Fibroblast of upper back skin (primary cell): ENCODE data around the gene CPVL.
A peak's percentile ranks its signal among the peaks of the same experiment; 100 is the strongest.

ENCODE experiments used
- DNase-seq: peaks from one replicate; pipeline ENCODE4 v3.0.0-alpha.2; 2013

The CPVL gene

DNA sequence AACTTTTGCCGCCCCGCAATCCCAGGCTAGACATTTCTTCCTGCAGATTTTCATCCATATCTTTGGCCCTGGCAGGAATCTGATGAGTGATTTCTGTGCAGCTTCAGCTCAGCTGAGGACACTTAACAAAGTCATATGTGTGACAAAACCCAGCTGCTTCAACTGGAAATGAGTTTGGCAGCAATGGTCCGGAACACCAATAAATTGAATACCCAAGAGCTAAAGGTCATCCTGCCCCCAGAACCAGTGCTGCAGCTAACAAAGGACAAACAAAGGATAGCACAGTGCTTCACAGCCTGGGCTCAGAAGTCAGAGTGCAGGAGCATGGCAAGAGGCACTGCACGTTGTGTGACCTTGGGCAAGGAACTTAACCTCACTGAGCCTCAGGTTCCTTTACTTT is 148.2 kb downstream of the CPVL start:
- no peak for DNase-seq

DNA sequence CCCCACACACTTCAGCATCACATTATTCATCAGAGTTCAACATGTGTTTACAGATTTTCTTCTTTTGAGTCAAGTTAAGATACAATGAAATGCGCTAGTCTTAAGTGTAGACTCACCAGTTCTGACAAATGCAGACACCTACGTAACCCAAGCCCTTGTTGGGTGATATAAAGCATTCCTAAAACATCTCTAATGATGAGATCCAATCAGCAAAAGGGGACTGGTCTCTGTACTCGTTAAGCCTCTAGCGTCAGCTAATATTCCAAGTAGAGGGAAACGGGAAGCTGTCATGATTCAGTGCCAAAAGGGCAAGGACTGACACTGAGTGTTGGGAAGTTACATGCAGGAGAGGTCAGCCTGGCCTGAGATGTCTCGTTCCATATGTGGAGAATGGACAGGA is 149.5 kb downstream of the CPVL start:
- DNase-seq: no peak

DNA sequence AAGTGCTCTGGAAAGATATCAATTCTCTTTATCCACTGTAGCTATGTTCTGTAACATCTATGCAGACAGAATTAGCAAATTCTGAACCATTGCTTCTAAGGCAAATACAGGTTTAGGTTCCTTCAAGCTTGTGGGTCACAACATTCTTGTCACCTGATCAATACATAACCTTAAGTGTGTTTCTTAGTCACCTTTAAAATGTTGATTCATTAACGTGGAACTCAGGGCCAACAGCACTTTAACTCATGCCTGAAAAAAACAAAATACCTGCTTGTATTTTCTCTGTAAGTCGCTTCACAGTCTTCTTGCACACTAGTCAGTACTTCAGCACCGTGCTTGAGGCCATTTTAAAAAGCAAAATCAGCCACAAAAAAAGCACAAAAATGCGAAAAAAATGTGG is 153.0 kb downstream of the CPVL start:
- DNase-seq: no peak

DNA sequence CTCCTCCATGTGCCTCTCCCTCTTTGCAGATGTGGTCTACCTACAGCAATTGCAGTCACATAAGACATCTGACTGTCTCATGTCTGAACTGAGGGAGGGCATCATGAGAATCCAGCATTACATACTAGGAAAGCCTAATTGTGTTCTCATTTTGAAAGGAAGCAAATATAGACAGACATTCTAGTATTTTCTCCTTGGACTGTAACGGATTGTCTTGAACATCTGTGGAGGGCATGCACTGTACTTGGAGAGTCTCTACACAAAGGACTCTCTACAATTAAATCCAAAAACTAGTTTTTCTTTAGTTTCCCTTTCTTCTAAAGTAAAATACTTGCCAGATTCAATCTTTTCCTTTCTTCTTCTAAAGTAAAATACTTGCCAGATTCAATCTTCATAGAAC is 153.5 kb downstream of the CPVL start:
- DNase-seq: no peak

DNA sequence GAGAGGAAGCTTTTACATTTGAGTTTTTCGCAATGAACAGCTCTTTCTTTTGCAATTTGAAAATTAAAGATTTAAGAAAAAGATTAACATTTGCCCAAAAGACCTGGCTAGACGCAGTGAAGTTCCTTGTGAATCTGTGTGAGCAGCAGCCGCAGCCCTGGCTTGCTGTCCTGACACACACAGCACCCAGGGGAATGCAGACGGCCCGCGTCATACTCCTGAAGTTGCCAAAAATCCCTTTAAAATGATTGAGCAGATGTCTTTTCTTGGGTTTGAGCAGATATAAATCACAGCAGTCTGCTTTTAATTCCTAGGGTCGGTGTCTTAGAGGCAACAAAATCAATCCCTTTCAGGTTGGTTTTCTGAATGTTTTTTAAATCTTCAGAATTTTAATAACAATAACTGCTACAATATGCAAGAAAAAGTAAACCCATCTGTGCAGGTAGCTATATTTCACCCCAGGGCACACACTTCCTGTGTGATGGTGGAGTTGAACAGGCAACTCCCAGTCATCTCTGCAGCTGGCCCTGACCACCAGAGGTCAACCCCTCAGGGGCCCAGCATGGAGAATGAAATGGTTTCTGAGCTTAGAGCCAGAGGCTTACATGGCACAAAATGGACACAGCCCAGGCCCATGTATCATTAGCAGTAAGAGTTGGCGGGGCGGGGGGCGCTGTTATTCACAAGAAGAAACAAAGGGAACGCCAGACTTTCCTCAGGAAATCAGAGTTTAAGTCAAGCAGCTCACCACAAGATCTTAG is 156.0 kb downstream of the CPVL start:
- DNase-seq: peak; percentile 92

DNA sequence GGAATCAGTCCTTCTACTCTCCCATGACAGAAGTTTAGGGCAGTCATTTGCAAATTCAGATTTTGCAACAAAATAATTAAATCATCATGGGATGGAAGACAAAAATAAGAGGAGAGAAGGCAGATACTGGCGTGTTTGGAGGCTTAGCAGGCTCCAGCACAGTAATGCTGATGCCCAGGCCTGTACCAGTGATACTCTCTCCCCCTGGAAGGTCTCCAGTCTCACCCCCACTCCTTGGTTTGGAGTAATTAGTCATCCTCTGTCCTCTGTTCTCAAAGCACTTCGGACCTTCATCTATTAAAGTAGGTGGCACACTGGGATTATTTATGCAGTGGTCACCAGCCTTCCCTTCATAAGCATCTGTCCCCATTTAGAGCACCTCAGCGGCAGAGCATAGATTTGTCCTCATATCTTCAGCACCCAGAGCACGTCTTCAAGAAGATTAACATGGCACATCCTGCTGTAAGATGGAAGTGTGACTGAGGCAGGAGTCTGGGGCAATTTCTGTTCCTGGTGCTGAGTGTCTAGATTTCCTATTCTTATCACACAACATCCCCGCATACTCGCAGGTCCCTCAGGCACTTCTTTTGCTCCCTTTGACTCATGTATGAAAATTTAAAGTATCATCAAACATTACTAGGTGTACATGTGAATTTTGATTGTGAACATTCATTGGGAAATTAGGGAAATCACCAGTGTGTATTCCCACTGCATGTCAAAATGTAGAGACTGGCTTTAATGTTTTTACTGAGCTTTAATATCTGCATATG is 156.9 kb downstream of the CPVL start:
- no peak for DNase-seq

DNA sequence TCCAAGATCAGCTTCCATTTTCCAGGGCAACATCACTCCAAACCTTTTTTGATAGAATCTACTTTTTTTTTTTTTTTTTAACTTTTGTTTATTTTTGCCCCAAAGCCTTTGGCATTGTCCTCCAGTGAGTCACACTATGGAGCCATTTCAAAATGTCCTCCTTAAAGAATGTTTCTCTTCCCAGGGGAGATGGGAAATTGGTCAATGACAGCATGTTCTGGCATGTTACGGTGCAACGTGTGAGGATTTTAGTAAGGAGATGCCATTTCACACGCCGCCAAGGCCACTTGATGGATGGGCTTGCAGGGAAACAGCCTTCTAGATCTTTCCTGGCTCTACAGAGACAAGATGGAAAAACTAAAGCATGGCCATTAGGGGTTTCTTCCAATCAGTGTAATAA is 157.5 kb downstream of the CPVL start:
- DNase-seq: peak; percentile 99

DNA sequence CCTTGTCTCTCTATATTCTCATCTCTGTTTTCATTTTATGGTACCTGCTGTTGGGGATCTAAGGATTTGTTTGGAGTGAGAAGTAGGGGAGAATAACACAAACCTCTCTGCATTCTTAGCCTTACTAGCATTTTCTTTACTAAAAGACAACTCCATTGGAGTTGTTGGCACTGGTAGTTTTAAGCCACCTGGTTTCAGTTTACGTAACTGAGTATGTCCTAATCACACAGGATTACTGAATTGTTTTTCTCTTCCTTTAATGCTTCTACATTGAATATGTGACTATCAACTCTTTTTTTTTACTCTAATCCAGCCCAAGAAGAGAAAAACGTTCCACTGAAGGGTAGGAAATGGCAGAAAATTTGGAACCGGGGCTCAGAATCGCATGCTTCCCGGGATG is 158.2 kb downstream of the CPVL start:
- DNase-seq: peak; percentile 45

DNA sequence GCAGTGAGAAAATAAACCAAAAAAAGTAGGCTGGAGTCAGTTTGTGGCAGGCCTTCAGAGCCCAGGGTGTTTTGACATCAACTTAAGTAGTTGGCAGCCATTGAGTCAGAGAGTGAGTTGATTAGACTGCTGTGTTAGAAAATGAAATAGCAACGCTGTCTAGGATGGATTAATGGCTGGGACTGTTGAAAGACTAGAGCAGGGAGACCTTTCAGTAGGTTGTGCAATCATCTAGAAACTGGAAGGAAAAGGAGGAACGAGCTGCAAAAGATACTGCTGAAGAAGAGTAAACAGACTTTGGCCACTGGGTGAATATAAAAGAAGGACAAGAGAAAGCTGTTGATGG is 159.6 kb downstream of the CPVL start:
- DNase-seq: peak; percentile 89

DNA sequence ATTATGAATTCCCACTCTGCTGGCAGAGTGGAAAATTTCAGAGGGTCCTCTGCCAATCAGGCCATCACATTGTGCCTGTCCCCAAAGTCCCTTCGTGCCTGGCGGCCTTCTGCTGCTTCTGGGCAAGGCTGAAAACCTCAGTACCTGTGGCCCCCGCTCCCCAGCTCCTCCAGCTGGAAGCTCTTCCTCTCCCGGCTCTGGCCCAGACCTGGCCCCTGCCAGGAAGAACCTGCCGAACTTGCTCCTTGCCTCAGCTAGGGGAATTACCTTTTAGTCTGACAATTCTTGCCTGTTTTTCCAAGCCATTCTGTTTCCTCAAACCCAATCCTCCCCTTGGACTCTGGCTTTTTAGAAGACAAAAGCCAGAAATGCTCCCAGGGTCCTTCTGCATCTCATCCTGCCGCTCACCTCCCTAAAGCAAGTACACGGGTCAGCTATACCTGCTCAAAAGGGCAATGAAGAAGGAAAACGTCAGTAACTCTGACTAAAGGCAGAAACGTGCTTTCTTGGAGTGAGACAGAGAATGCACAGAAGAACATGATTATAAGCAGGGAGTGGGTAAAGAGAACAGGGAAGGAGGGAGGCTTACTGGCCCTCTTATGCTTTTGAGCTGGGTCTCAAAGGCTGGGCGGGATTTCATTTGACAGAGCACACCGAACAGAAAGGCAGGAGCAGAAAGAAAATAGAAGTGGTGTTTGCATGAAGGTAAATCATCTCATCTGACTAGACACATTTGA is 160.1 kb downstream of the CPVL start:
- DNase-seq: no peak

DNA sequence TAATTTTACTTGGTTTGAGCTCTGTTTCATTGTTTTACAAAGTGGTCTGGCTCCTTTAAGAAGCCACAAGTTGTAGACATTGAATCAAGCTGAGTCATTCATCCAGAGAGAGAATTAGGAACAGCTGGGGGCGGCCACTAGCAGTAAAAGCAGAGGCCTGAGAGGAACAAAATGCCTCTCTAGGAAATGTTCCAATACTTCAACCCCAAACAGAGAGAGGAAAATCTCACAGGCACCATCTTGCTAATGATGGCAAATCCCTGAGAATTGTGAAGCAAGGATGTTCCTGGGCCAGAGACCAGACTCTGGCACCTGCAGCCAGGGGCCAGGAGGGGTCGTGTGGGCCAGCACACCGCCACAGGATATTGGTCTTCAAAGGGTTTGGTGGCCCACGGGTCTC is 161.7 kb downstream of the CPVL start:
- DNase-seq: peak; percentile 94

DNA sequence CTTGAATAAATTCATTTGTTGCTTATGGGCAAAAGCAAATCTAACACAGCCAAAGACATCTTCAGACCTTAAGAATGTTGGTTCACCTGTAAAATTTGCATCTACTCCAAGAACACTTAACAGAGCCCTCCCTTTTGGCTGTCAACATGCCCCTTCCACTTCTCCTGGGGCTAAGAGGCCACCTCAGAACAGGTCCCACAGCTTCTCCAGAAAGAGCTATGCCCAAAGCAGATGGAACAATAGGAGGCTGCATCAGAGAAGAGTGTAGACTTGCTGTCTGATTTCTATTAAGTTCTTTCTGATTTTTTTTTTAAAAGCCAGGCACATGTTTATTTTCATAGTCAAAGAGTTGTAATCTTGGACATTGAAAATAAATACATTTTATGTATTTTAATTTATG is 162.1 kb downstream of the CPVL start:
- DNase-seq: no peak

DNA sequence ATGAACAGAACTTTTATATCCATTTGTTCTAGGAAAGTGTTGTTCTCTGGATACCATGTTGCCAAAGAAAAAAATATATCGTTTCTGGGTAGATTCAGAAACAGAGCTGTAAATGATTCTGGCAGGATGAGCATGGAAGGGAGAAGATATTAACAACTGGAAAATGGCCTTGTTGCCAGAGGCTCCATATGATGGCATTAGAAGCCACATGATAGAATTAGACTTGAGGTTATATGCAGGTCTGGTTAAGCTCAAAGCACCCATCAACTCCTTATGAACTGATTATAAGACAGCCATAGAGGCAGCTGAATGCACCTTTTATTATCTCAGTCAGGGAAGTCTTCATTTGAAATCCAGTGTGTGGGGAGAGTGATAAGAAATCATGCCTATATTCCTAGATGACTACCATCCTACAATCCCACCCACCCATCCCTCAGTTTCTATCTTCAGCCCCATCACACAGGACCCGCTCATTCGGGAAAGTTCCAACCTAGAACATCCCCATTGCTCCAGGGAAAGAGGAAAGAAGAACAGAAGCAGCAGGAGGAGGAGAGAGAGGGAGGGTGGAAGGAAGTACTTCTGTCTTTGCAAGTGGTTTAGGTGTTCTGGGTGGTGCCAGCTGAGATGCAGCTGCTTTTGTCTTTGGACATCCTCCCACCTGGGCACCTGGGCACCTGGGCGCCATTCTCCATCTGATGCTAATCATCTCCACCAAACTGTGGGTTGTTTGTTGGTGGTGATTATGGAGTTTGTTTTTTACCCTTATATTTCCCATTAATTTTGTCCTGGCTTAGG is 162.7 kb downstream of the CPVL start:
- DNase-seq: no peak

DNA sequence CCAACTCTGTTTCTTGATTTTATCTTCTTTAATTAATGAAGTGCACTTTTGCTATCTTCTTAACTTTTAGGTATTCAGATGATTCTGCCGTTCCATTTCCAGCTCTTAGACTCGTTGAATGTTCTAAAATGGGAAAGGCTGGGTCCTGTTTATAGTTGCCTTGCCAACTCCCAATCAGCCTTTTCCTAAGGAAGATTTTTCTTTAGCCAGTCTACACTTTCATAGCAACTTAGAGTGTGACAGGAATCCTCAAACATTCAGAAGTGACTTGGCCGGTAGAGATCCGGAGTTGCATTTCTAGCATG is 165.2 kb downstream of the CPVL start:
- DNase-seq: no peak

DNA sequence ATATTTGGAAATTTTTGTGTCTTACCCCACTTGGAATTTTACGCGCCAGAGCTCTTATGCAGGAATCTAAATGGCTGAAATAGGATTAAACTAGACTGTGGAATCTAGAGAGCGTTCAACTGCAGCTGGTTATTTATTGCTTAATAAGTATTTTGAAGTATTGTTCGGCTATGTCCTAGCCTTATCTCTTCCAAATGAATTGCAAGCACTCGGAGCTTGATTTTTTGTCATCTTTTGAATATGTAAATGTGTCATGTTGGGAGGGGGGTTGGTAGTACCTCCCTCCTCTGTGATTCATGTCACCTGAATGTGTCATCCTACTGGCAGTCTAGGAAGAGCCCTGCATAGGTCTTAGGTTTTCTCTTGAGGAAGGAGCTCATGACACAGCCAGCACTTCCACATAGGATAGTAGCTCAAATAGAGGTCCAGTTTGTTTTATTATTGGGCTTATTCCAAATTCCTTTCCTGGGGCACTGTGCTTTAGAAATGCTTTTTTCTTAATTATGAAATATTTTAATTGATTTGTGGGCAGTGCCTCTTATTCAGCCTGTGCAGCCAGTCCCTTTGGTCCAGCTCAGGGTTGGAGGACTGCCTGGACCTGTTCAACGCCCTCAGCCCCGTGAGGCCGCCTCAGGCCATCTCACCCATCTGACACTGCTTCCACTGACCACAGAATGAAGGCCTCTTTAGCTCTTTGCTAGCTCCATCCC is 165.7 kb downstream of the CPVL start:
- peak; percentile 44 for DNase-seq

DNA sequence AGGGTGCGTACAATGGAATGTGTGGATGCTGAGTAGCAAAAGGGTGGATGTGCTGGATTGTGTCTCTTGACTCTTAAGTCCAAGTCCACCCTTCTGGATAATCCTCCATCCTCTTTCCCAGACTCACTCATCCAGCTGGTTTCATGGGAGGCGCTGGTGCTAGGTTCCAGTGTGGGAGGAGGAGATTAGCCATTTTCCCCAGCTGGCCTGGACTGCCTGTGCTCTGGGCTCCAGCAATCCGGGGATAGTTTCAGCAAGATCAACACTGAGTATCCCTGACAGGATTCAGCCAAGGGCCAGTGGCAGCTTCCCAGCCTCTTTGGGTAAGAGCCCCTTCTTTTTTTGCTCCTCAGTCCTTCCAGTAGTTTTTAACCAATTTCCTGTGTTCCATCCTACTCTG is 166.6 kb downstream of the CPVL start:
- DNase-seq: no peak

DNA sequence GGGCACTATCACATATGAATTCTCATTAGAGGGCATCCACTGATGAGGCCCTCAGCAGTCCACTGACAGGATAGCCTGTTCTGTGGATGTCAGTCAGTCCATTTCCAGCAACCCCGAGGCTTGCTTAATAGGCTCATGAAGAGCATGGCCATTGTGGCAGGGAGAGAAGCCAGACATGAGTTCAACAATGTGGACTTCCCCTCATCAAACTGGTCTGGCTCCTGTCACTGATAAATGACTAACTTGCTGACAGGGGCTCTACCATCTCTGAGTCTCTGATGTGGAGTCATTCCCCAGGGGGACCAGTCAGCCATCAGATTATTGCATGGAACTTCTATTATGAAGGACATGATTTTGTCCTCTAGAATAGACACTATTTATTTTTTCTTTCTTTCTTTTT is 168.5 kb downstream of the CPVL start:
- no peak for DNase-seq

DNA sequence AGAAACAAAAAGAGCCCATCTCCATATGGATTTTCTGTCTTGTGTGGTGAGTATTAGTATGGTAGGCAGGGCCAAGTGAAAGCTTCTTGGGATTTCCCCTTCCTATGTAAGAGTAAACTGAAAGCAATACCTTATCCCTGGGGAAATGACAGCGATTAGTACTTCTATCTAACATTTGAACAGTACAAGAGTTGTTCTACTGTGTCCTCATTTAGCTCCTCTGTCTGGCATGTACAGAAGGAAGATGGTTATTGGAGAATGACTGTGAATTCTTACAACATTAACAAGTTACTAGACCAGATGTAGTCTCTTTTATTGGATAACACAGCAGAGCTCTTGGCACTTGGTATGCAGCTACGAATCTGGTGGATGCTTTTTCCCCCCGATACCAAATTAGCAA is 170.3 kb downstream of the CPVL start:
- peak; percentile 54 for DNase-seq

DNA sequence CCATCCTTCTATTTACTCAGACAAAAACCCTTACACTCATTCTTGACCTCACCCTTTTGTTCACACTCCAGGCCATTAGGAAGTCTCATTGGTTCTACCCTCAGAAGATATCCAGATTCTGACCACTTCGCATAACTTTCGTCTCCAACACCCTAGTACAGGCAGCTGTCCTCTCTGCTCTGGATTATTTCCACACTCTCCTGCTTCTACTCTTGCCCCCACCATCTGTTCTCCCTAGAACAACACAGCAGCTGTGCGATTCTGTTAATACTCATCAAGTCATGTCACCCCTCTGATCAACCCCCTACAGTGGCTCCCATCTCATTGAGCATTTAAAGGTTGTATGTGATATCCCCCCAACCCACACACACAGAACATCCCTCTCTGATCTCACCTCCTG is 172.7 kb downstream of the CPVL start:
- no peak for DNase-seq

DNA sequence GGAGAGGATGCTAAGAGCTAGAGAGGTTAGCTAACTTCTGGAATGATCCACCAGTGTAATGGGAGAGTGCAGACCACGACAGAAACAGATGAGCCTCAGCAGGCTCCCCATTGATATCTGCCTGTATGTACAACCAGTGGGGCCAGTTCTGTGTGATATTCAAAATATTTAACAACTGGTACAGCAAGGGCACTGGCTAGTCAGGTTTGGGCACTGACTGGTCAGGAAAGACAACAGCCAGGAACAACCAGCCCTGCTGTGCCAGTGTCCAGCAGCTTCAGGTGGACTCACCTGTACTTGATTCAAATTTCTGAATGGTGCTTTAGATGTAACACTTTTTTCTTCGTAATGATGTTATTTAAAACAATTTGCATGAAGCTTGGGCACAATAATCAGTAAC is 182.3 kb downstream of the CPVL start:
- DNase-seq: no peak

DNA sequence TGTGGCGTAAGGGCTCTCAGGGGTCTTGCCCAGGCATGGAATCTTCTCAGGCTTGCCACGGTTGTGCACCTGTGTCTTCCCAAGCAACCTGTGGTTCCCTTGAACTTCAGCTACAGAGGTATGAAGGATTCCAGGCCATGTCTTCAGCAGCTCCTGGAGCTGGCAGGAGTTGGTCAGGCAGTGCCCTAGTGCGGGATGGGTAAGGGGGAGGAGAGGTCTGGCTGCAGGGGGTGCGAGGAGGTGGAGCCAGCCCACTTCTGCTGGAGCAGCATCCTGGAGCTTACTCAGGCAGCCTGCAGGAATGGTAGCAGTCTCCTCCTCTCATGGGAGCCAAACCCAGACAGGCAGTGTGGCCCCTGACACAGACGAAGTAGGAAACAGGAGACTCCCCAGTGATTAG is 184.4 kb downstream of the CPVL start:
- no peak for DNase-seq

DNA sequence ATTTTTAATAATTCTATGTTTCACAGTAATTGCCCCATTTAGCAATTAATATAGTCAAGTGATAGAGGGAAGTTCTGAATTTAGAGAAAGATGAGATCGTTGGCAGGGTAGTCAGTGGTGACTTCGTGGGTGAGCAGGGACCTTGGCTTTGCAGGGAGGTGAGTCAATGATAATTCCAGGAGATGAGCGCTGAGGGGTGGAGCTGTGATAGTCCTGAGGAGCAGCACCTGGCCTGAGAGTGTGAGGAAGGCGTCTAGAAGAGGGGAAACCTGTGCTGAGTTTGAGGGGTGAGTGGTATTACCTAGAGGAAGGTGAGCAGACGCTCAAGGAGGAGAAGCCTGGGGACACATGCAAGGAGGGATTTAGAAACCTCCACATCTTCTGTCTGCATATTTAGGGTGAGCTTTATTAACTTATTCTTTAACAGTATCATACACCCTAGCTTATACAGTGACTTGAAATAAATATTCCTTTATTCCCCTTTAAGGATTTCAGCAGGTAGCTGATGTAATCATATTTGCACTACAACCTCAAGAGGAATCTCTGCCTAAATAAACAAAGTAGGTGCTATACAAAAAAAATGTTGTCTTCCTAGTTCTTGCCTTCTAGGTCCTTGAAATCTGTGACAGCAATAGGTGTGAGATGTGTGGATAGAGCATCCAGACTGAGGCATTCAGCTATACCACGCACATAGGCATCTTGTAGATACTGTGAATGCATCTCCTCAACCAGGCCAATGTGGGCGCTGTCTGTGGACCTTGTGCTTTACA is 186.1 kb downstream of the CPVL start:
- DNase-seq: no peak
